MM.1S (cell line): ENCODE results near the gene MAPRE3.

Experiments
- DNase-seq: peaks from one replicate; pipeline ENCODE4 v3.0.0-alpha.2; 2015
- H2AFZ ChIP-seq: fragments of 300-600 bp; sonication (generic); 2 replicates; pipeline ENCODE4 v1.6.0; 2016; ENCODE audit warnings: antibody characterized with exemption, low read length
- H3F3A ChIP-seq: fragments of 300-600 bp; sonication (generic); 2 replicates; pipeline ENCODE4 v1.6.1; 2016; ENCODE audit warnings: mild to moderate bottlenecking, antibody characterized with exemption, low read length, moderate library complexity, mixed read lengths; ENCODE audit not compliant: insufficient read depth
- H3K27ac ChIP-seq: fragments of 300-600 bp; sonication (generic); 2 replicates; pipeline ENCODE4 v1.5.1; 2016; ENCODE audit warnings: mild to moderate bottlenecking, low read length
- H3K27me3 ChIP-seq: fragments of 300-600 bp; sonication (generic); replicated peaks from 2 replicates; pipeline ENCODE4 v1.6.0; 2016; ENCODE audit warnings: low read length; ENCODE audit not compliant: insufficient read depth
- H3K36me3 ChIP-seq: fragments of 300-600 bp; sonication (generic); replicated peaks from 2 replicates; pipeline ENCODE4 v1.6.1; 2016; ENCODE audit warnings: mild to moderate bottlenecking, low read length, mixed read lengths; ENCODE audit not compliant: insufficient read depth
- H3K4me1 ChIP-seq: fragments of 300-600 bp; sonication (generic); 2 replicates; pipeline ENCODE4 v1.6.1; 2016; ENCODE audit warnings: low read length, mixed read lengths
- H3K4me2 ChIP-seq: fragments of 300-600 bp; sonication (generic); 2 replicates; pipeline ENCODE4 v1.6.0; 2016; ENCODE audit warnings: low read depth, low read length
- H3K4me3 ChIP-seq: fragments of 300-600 bp; sonication (generic); 2 replicates; pipeline ENCODE4 v1.5.1; 2016; ENCODE audit warnings: low read length, mixed read lengths
- H3K79me2 ChIP-seq: fragments of 300-600 bp; sonication (generic); 2 replicates; pipeline ENCODE4 v1.6.1; 2016; ENCODE audit warnings: mixed run types, low read length, mixed read lengths
- H3K9ac ChIP-seq: fragments of 300-600 bp; sonication (generic); 2 replicates; pipeline ENCODE4 v1.6.1; 2016; ENCODE audit warnings: low read length, mixed read lengths
- H3K9me2 ChIP-seq: fragments of 300-600 bp; sonication (generic); replicated peaks from 2 replicates; pipeline ENCODE4 v1.6.1; 2016; ENCODE audit warnings: mild to moderate bottlenecking, low read length, mixed read lengths; ENCODE audit not compliant: insufficient read depth
- H3K9me3 ChIP-seq: fragments of 300-600 bp; sonication (generic); replicated peaks from 2 replicates; pipeline ENCODE4 v1.6.1; 2016; ENCODE audit warnings: mild to moderate bottlenecking, low read length, mixed read lengths; ENCODE audit not compliant: insufficient read depth
- H4K20me1 ChIP-seq: fragments of 300-600 bp; sonication (generic); 2 replicates; pipeline ENCODE4 v1.6.1; 2016; ENCODE audit warnings: mild to moderate bottlenecking, low read length, moderate library complexity, mixed read lengths; ENCODE audit not compliant: insufficient read depth
- CTCF ChIP-seq: fragments of 300-600 bp; sonication (generic); IDR thresholded peaks from 2 replicates; pipeline ENCODE4 v1.5.1; 2016; ENCODE audit warnings: antibody characterized with exemption, low read length, mixed read lengths
- EZH2 ChIP-seq: fragments of 300-600 bp; sonication (generic); optimal IDR thresholded peaks from 2 replicates; pipeline ENCODE3; 2017; ENCODE audit warnings: low read depth, mild to moderate bottlenecking, antibody characterized with exemption, low read length, mixed read lengths
- EZH2phosphoT487 ChIP-seq: fragments of 300-600 bp; sonication (generic); IDR thresholded peaks from 2 replicates; pipeline ENCODE4 v1.6.1; 2018; ENCODE audit warnings: antibody characterized with exemption, low read length

The MAPRE3 gene

GRCh38 chr2:27025281-27025800 lies 54.9 kb downstream of the MAPRE3 start:
- Histone ChIP-seq H4K20me1 (no peaks in the 10 kb centered on the region), H3K4me2 (no peak overlapping the region), H3K27ac (no peak overlapping the region), H3K4me3 (no peak overlapping the region), H3K9me3 (no peaks in the 10 kb centered on the region), H2AFZ (no peak overlapping the region), H3K27me3 (no peaks in the 10 kb centered on the region), H3K9me2 (no peaks in the 10 kb centered on the region), H3K36me3 (no peaks in the 10 kb centered on the region), H3K4me1 (no peaks in the 10 kb centered on the region), H3K79me2 (no peaks in the 10 kb centered on the region), H3K9ac (no peak overlapping the region), H3F3A (no peaks in the 10 kb centered on the region)
- DNase-seq: no peak
- no peak for TF ChIP-seq EZH2
- no peak for TF ChIP-seq CTCF
- TF ChIP-seq EZH2phosphoT487: no peak

- no peaks in the 10 kb centered on the region for H3K36me3 ChIP-seq
- no peaks in the 10 kb centered on the region for H3K9me3 ChIP-seq
Observed at GRCh38 chr2:27025861-27026851, 55.7 kb downstream of the MAPRE3 start.

GRCh38 chr2:27027211-27027651 lies 56.8 kb downstream of the MAPRE3 start:
- H3K4me3 ChIP-seq: no peak overlapping the region
- H4K20me1 ChIP-seq: no peaks in the 10 kb centered on the region
- no peaks in the 10 kb centered on the region for H3K9me3 ChIP-seq
- H3K79me2 ChIP-seq: no peaks in the 10 kb centered on the region
- DNase-seq: no peak
- H3K9ac ChIP-seq: no peak overlapping the region
- H3K4me2 ChIP-seq: no peak overlapping the region
- no peak overlapping the region for H3K27ac ChIP-seq
- H3K27me3 ChIP-seq: no peaks in the 10 kb centered on the region
- H3K9me2 ChIP-seq: no peaks in the 10 kb centered on the region
- no peaks in the 10 kb centered on the region for H3K4me1 ChIP-seq
- no peak overlapping the region for H2AFZ ChIP-seq
- TF ChIP-seq CTCF: no peak
- TF ChIP-seq EZH2phosphoT487: no peak
- TF ChIP-seq EZH2: no peak
- H3F3A ChIP-seq: no peaks in the 10 kb centered on the region
- no peaks in the 10 kb centered on the region for H3K36me3 ChIP-seq

More at GRCh38 chr2:27025861-27026851, 55.7 kb downstream of the MAPRE3 start:
- H3F3A ChIP-seq: no peaks in the 10 kb centered on the region
- H3K27me3 ChIP-seq: no peaks in the 10 kb centered on the region
- H3K4me3 ChIP-seq: no peak overlapping the region
- H3K4me1 ChIP-seq: no peaks in the 10 kb centered on the region
- no peaks in the 10 kb centered on the region for H3K79me2 ChIP-seq
- no peak for TF ChIP-seq EZH2
- no peak for TF ChIP-seq EZH2phosphoT487
- no peak for TF ChIP-seq CTCF
- H3K9me2 ChIP-seq: no peaks in the 10 kb centered on the region
- no peak overlapping the region for H3K9ac ChIP-seq
- no peak overlapping the region for H3K27ac ChIP-seq
- H2AFZ ChIP-seq: no peak overlapping the region
- H3K4me2 ChIP-seq: no peak overlapping the region
- no peak for DNase-seq
- no peaks in the 10 kb centered on the region for H4K20me1 ChIP-seq
